H9 (cell line): ENCODE results near the gene LLGL2. TPM values are rescaled to one million over a fixed set of nuclear protein-coding genes. Genes with fewer than 3 reads are reported as not detected.
A peak's percentile ranks its signal among the peaks of the same experiment; 100 is the strongest.

Experiments
- DNase-seq: peaks from one replicate; pipeline ENCODE4 v3.0.0-alpha.2; 2017
- H2AFZ ChIP-seq: one replicate; pipeline ENCODE4 v1.6.1; 2013; ENCODE audit warnings: mild to moderate bottlenecking, low read length, control low read depth, moderate library complexity
- H2AK5ac ChIP-seq: 2 replicates; pipeline ENCODE4 v1.6.1; 2013; ENCODE audit warnings: low read length, control low read depth, mixed read lengths; ENCODE audit not compliant: insufficient read length
- H2BK120ac ChIP-seq: one replicate; pipeline ENCODE4 v1.6.1; 2013; ENCODE audit warnings: low read depth, mild to moderate bottlenecking, low read length, control low read depth, inconsistent platforms; ENCODE audit not compliant: poor library complexity, severe bottlenecking
- H2BK12ac ChIP-seq: 2 replicates; pipeline ENCODE4 v1.6.1; 2013; ENCODE audit warnings: low read length, control low read depth, mixed read lengths, low read depth; ENCODE audit not compliant: insufficient read length
- H2BK15ac ChIP-seq: 2 replicates; pipeline ENCODE4 v1.6.1; 2013; ENCODE audit warnings: low read depth, low read length, control low read depth
- H2BK20ac ChIP-seq: one replicate; pipeline ENCODE4 v1.6.1; 2013; ENCODE audit warnings: low read depth, mild to moderate bottlenecking, low read length, control low read depth, inconsistent platforms; ENCODE audit not compliant: poor library complexity, severe bottlenecking
- H2BK5ac ChIP-seq: 2 replicates; pipeline ENCODE4 v1.6.1; 2013; ENCODE audit warnings: low read length, control low read depth, mixed read lengths; ENCODE audit not compliant: insufficient read length
- H3K14ac ChIP-seq: 2 replicates; pipeline ENCODE4 v1.6.1; 2013; ENCODE audit warnings: low read length, control low read depth; ENCODE audit not compliant: insufficient read depth
- H3K18ac ChIP-seq: 2 replicates; pipeline ENCODE4 v1.6.1; 2013; ENCODE audit warnings: low read depth, mild to moderate bottlenecking, mixed read lengths, low read length, control low read depth; ENCODE audit not compliant: insufficient read length
- H3K23ac ChIP-seq: 2 replicates; pipeline ENCODE4 v1.6.1; 2013; ENCODE audit warnings: low read length, control low read depth, mixed read lengths, low read depth; ENCODE audit not compliant: insufficient read length
- H3K23me2 ChIP-seq: 2 replicates; pipeline ENCODE4 v1.6.1; 2013; ENCODE audit warnings: low read depth, mild to moderate bottlenecking, mixed read lengths, low read length, control low read depth; ENCODE audit not compliant: insufficient read length, poor library complexity, severe bottlenecking
- H3K27ac ChIP-seq: 2 replicates; pipeline ENCODE4 v1.5.1; 2013; ENCODE audit warnings: low read length, control low read depth, mixed read lengths, low read depth; ENCODE audit not compliant: insufficient read length
- H3K27me3 ChIP-seq: 2 replicates; pipeline ENCODE4 v1.6.1; 2013; ENCODE audit warnings: low read length, control low read depth, inconsistent platforms; ENCODE audit not compliant: insufficient read depth
- H3K4ac ChIP-seq: 2 replicates; pipeline ENCODE4 v1.6.1; 2013; ENCODE audit warnings: low read depth, mild to moderate bottlenecking, control low read depth, inconsistent platforms, low read length, moderate library complexity
- H3K4me1 ChIP-seq: 2 replicates; pipeline ENCODE4 v1.6.1; 2013; ENCODE audit warnings: low read length, control low read depth, inconsistent platforms; ENCODE audit not compliant: insufficient read depth
- H3K4me2 ChIP-seq: 2 replicates; pipeline ENCODE4 v1.6.1; 2013; ENCODE audit warnings: low read length, control low read depth, mixed read lengths; ENCODE audit not compliant: insufficient read length, insufficient read depth
- H3K56ac ChIP-seq: 2 replicates; pipeline ENCODE4 v1.6.1; 2013; ENCODE audit warnings: low read depth, mild to moderate bottlenecking, mixed read lengths, low read length, control low read depth; ENCODE audit not compliant: insufficient read length
- H3K79me1 ChIP-seq: 2 replicates; pipeline ENCODE4 v1.6.1; 2013; ENCODE audit warnings: low read depth, mild to moderate bottlenecking, moderate library complexity, low read length, control low read depth, inconsistent platforms; ENCODE audit not compliant: insufficient read depth, poor library complexity, severe bottlenecking
- H3K79me2 ChIP-seq: 2 replicates; pipeline ENCODE4 v1.6.1; 2013; ENCODE audit warnings: low read length, control low read depth, inconsistent platforms; ENCODE audit not compliant: insufficient read depth
- H3K9ac ChIP-seq: 2 replicates; pipeline ENCODE4 v1.6.1; 2013; ENCODE audit warnings: low read length, control low read depth, mixed read lengths; ENCODE audit not compliant: insufficient read length; ENCODE audit errors: extremely low read depth
- H3K9me3 ChIP-seq: one replicate; pipeline ENCODE4 v1.6.1; 2013; ENCODE audit warnings: low read depth, low read length, inconsistent platforms; ENCODE audit not compliant: control insufficient read depth
- H3T11ph ChIP-seq: one replicate; pipeline ENCODE4 v1.6.1; 2013; ENCODE audit warnings: mild to moderate bottlenecking, low read length, control low read depth, inconsistent platforms
- H4K20me1 ChIP-seq: one replicate; pipeline ENCODE4 v1.6.1; 2013; ENCODE audit not compliant: control insufficient read depth, insufficient read length, insufficient read depth
- H4K5ac ChIP-seq: 2 replicates; pipeline ENCODE4 v1.6.1; 2013; ENCODE audit warnings: low read depth, mild to moderate bottlenecking, mixed read lengths, low read length, control low read depth; ENCODE audit not compliant: insufficient read length
- H4K8ac ChIP-seq: replicated peaks from 2 replicates; pipeline ENCODE4 v1.6.1; 2013; ENCODE audit warnings: low read length, control low read depth, mixed read lengths, low read depth; ENCODE audit not compliant: insufficient read length
- H4K91ac ChIP-seq: 2 replicates; pipeline ENCODE4 v1.6.1; 2013; ENCODE audit warnings: low read depth, mild to moderate bottlenecking, moderate library complexity, mixed read lengths, low read length, control low read depth; ENCODE audit not compliant: insufficient read length
- H3K27ac Mint-ChIP-seq, 3 experiments: 2 replicates in 2 of 3; 3 replicates in 1 of 3; pipeline ENCODE4 v1.8.0; 2020 to 2021; ENCODE audit warnings: mixed read lengths in 3 of 3, mild to moderate bottlenecking in 1 of 3, moderate library complexity in 1 of 3
- H3K27me3 Mint-ChIP-seq: 2 replicates; pipeline ENCODE4 v1.8.0; 2021; ENCODE audit warnings: low read depth, mild to moderate bottlenecking, moderate library complexity, mixed read lengths
- H3K36me3 Mint-ChIP-seq, 3 experiments: 2 replicates in 2 of 3; 3 replicates in 1 of 3; pipeline ENCODE4 v1.8.0; 2020 to 2021; ENCODE audit warnings: low read depth in 3 of 3, mixed read lengths in 3 of 3; ENCODE audit not compliant: insufficient read depth in 1 of 3
- H3K4me1 Mint-ChIP-seq, 2 experiments: 2 replicates each; pipeline ENCODE4 v1.8.0; 2020; ENCODE audit warnings: mixed read lengths in 2 of 2
- H3K4me3 Mint-ChIP-seq, 2 experiments: 2 replicates in 1 of 2; 3 replicates in 1 of 2; pipeline ENCODE4 v1.8.0; 2020 to 2021; ENCODE audit warnings: mild to moderate bottlenecking in 2 of 2, mixed read lengths in 2 of 2, moderate library complexity in 1 of 2
- H3K9me3 Mint-ChIP-seq, 2 experiments: 2 replicates in 1 of 2; 3 replicates in 1 of 2; pipeline ENCODE4 v1.8.0; 2020; ENCODE audit warnings: mild to moderate bottlenecking in 2 of 2, mixed read lengths in 2 of 2, moderate library complexity in 1 of 2
- WGBS: extraction: QIAGEN DNeasy Blood & Tissue Kit; methylation state at CpG from one replicate; pipeline ENCODE4 v1.1.7; 2013; ENCODE audit warnings: missing lambda C conversion rate, low lambda C conversion rate, mixed read lengths; ENCODE audit not compliant: insufficient read length; ENCODE audit errors: extremely low coverage; 5-methylcytosine and 5-hydroxymethylcytosine counted together
- total RNA-seq: library from RNA; stranded (reverse); gene quantifications from 2 replicates; pipeline ENCODE4 v1.2.1, GENCODE V29; 2021
- TF ChIP-seq, protein P1 (sequence below): fragments of 200-600 bp; sonication (generic); conservative IDR thresholded peaks from 3 replicates; pipeline ENCODE4 v1.8.0; 2021; ENCODE audit warnings: antibody characterized with exemption, mild to moderate bottlenecking

Gene LLGL2
- total RNA-seq, 1 experiment from 2014 or later: 90.4 TPM

GRCh38 chr17:75590314-75590761 is 64.8 kb downstream of the LLGL2 start:
- no peak overlapping the region for H4K91ac ChIP-seq
- peak; percentile 30 for DNase-seq
- no peak overlapping the region for H3K27ac ChIP-seq
- H2BK120ac ChIP-seq: no peak overlapping the region
- H3K9ac ChIP-seq: no peak overlapping the region
- H2AK5ac ChIP-seq: no peak overlapping the region
- WGBS: no CpG with 5 or more reads among the region's 8 CpGs
- no peaks in the 10 kb centered on the region for H3K79me2 ChIP-seq
- peaks cover 0 to 3% (median 1%) of the 10 kb centered on the region in 3 experiments; a peak in 4 of 7 replicates for H3K36me3 Mint-ChIP-seq
- peaks cover 3 to 7% of the 10 kb centered on the region in 2 experiments; a peak in 4 of 5 replicates for H3K9me3 Mint-ChIP-seq
- no peak overlapping the region for H2BK12ac ChIP-seq
- H3T11ph ChIP-seq: no peak overlapping the region
- TF ChIP-seq, protein P1, sequence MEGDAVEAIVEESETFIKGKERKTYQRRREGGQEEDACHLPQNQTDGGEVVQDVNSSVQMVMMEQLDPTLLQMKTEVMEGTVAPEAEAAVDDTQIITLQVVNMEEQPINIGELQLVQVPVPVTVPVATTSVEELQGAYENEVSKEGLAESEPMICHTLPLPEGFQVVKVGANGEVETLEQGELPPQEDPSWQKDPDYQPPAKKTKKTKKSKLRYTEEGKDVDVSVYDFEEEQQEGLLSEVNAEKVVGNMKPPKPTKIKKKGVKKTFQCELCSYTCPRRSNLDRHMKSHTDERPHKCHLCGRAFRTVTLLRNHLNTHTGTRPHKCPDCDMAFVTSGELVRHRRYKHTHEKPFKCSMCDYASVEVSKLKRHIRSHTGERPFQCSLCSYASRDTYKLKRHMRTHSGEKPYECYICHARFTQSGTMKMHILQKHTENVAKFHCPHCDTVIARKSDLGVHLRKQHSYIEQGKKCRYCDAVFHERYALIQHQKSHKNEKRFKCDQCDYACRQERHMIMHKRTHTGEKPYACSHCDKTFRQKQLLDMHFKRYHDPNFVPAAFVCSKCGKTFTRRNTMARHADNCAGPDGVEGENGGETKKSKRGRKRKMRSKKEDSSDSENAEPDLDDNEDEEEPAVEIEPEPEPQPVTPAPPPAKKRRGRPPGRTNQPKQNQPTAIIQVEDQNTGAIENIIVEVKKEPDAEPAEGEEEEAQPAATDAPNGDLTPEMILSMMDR: no peak
- no peak overlapping the region for H3K4me2 ChIP-seq
- no peak overlapping the region for H3K56ac ChIP-seq
- H2BK20ac ChIP-seq: no peak overlapping the region
- no peaks in the 10 kb centered on the region for H3K27me3 ChIP-seq
- no peak overlapping the region for H3K14ac ChIP-seq
- H3K9me3 ChIP-seq: no peaks in the 10 kb centered on the region
- H3K18ac ChIP-seq: no peak overlapping the region
- no peak overlapping the region for H4K8ac ChIP-seq
- peaks cover 4 to 5% of the 10 kb centered on the region in 2 experiments; a peak in 3 of 4 replicates for H3K4me1 Mint-ChIP-seq
- H3K4me3 Mint-ChIP-seq: peak overlapping the region; percentile 19 to 51; a peak in 4 of 5 replicates
- H3K23ac ChIP-seq: no peak overlapping the region
- H3K27me3 Mint-ChIP-seq: peaks cover 2% of the 10 kb centered on the region
- no peaks in the 10 kb centered on the region for H4K20me1 ChIP-seq
- no peak overlapping the region for H4K5ac ChIP-seq
- no peak overlapping the region for H3K27ac Mint-ChIP-seq
- no peak overlapping the region for H2BK15ac ChIP-seq
- H2AFZ ChIP-seq: no peak overlapping the region
- peaks cover 13% of the 10 kb centered on the region for H3K23me2 ChIP-seq
- H3K4ac ChIP-seq: no peak overlapping the region
- H3K4me1 ChIP-seq: 0 out of 2 replicates have a peak, but pooled peaks cover 3% of the 10 kb centered on the region
- no peaks in the 10 kb centered on the region for H3K79me1 ChIP-seq
- no peak overlapping the region for H2BK5ac ChIP-seq
